GM19025 (cell line): Measurements from ENCODE around the gene HAUS1.

Source experiments
- ATAC-seq: cut with Tn5 transposase; IDR thresholded peaks from one replicate; pipeline ENCODE4 v1.9.1; 2021; ENCODE audit warnings: mild to moderate bottlenecking, low read depth, moderate library complexity; ENCODE audit not compliant: unreplicated experiment

The HAUS1 gene, protein sequence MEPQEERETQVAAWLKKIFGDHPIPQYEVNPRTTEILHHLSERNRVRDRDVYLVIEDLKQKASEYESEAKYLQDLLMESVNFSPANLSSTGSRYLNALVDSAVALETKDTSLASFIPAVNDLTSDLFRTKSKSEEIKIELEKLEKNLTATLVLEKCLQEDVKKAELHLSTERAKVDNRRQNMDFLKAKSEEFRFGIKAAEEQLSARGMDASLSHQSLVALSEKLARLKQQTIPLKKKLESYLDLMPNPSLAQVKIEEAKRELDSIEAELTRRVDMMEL

DNA sequence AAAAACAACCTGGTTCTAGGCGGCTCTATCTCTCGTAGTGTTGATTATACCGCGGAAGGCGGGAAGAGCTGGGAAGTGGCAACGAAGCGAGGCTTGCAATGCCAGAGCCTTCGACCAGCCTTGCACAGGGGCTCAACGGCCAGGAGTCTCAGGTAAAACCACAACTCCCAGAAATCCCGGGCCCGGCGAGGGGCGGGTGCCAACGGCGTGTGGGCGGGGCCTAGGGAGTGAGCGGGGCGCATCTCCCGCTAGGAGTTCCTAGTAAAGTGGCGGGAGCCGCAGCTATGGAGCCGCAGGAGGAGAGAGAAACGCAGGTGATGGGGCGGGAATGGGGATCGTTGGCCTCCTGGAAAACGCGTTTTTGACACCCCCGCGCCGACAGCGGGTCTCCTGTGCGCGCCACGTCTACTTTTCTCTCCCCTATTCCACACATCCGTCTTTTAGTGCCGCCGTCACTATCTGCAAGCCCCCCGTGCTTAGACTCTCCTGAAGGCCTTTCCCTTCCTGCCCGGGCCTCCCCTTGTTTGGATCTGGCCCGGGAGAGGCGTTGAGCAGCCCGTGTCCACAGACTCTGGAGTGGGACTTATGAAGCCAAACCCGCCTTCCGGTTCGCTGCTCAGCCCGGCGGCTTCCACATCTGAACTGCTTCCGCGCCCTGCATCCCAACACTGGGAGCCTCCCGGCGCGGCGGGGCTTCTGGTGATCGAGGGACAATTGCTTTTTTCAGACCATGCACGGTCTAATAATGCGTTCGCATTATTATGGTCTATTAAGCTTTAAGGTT lies at the start of gene HAUS1:
Gene HAUS1 (plus strand): TSS at position 258 of the 784 bp plus-strand sequence. CDS start 27 bp downstream, at position 285.
- peak; percentile 96 for ATAC-seq

DNA sequence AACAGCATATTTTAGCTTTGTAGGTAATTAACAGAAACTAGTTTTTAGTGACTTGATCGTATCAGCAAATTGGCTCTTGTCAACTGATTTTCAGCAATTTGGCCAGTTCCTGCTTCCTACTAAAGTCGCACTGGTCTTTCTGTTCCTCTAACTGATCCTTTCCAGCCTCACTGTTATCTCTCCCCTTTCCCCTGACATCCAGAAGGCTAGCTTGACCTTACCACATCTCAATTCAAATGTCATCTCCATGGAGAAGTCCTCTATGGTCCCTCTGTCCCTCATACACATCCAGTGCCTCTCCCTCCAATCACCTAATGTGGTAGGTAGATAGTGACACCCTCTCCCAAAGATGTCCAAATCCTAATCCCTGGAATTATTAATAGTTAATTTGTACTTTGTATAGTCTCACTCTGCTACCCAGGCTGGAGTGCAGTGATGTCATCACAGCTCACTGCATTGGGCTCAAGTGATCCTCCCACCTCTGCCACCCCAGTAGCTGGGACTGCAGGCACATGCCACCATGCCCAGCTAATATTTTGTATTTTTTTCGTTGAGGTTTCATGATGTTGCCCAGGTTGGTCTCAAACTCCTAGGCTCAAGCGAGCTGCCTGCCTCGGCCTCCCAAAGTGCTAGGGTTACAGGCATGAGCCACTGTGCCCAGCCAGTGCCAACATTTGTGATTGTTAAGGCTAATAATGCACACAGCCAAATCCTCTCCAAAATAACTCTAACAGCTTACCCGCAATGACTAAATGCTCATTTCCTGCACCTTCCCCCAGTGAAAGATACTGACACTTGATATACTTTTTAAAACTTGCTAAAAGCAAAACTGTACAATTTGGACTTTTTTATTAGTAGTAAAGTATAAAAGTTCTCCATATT lies 49.0 kb upstream of the HAUS1 start:
- ATAC-seq = no peak

DNA sequence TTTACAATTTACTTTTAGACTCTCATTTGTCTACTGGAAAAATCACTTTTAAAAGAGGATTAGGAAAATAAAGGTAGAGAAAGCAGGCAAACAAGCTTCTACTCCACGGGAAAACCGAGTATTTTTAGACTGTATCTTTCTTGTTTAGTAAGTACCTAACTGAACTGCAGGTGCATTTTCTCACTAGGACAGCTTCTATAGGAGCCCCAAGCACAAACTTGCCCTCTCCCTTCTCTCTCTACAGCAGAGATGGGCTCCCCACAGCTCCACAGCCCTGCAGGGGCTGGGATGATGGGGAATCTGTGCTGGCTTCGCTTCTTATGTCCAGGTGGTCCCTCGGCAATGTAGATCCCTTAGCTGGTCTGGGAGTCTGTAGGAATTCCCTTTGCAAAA lies 48.4 kb upstream of the HAUS1 start:
- no peak for ATAC-seq

DNA sequence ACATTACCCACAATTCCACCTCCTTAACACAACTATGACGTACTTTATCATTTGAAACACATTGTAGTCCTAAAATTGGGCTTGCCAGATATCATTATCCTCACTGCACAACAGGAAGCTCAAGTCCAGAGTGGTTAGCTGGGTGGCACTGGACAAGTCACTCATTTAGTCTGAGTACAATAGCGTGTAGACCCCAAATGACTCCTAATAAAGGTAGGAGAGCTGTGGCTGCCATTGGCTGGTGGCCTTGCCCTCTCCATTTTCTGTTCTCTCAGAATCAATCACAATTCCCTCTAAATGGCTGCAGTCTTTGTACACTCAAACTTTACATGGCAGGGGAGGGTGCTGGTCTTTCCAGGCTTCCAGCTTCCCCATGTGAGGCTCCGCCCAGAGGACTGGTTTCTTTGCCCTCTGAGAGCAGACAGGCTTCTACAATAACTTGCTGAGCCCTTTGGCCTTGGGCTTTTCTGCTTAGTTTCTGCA lies 43.8 kb upstream of the HAUS1 start:
- no peak for ATAC-seq

DNA sequence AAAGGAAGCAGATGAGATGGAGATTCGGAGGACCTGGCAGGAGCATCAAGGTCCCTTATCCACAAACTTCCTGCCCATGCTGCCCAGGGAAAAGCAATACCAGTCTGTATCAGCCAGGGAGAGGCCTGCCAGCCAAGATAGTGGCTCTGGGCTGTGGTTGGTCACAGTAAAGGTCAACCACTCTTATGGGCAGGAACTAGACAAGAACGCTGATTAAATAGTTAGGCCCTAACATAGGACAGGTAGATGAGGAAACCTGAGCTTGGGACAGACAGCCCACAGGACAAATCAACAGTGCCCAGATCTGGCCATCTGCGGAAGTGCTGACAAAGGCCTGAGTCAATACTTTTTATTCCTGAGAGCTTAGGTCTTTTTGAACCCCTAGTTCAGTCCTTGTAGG lies 42.8 kb upstream of the HAUS1 start:
- no peak for ATAC-seq

DNA sequence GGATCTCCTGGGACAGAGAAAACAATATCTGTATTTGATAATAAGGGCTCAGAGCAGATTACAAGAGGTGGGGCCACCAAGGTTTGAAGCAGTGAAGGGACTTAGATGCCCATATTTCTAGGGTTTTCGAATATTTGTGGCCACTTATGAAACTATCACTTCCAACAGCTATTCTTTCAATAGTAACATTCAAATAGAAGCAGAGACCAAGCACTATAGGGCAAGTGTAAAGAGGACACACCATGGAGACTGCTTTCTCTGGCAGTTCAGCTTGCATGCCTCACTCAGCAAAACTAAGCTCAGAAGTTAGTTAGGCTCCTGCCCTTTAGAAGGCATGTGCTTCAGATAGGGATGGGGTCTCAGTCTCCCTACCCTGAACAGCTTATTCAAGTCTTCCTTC lies 42.4 kb upstream of the HAUS1 start:
- no peak for ATAC-seq

DNA sequence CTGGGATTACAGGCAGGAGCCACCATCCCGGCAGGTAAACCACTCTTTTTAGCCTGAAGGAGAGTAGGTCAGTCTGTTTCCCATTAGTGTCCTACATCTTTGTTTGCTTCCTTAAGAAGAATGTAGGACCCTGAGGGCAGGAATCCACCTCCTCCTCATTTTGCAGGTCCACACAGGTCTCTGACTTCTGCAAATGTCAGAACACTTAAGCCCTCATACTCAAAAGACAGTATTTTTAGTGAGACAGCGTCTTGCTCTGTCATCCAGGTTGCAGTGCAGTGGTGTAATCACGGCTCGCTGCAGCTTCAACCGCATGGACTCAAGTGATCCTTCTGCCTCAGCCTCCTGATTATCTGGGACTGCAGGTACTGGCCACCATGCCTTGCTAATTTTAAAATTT lies 41.4 kb upstream of the HAUS1 start:
- ATAC-seq = no peak

DNA sequence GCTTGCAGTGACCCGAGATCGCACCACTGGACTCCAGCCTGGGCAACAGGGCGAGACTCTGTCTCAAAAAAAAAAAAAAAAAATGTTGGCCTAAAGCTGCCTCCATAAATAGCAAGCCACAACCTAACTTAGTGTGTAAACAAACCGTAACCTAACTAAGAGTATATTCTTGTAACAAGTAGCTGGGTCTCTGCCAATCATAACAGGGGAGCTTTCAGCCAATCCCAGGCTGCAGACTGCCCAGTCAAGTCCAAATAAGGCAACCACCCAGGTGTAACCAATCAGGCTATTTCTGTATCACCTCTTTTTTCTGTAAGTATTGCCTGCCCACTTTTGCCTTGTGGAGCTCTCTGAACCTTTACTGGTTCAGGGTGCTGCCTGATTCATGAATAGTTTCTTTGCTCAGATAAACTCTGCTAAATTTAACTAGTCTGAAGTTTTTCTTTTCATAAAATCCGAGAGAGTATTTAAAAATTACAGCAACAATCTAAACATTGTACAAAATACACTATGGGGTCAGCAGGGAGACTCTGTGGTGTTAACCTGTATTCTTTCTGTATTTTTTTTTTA lies 36.7 kb upstream of the HAUS1 start:
- ATAC-seq = no peak

DNA sequence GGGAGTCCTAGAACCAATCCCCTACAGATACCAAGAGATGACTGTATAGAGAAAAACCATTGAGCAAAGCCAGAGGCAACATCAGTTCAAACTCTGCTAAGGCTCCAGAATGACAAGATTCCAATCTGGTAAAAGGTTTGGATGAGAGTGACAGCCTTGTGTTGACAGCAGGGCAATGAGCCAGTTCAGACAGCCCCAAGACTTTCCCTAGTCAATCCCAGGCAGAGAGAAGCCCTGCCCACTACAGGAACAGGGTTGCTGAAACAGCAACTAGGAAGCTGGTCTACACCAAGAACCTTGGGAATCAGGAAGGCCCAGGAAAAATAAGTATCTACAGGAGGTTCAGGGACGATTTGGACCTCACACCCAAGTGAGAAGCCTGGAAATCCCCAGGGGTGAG lies 35.4 kb upstream of the HAUS1 start:
- no peak for ATAC-seq

DNA sequence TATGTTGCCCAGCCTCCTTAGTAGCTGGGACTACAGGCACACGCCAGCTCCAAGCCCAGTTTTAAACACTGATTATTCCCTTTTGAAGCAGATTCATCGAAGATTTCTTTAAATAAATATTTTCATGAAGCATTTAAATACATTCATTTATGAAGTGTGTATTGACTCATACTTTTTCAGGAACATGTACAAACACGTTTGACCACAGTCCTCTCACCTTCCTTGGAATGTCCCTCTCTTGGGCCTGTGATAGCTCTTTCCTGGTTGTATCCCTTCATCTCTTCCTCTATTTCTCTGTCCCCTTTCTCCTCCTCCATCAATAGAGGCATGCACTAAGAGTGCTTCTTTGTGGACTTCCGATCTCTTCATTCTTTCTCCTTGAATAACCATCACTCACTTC lies 34.7 kb upstream of the HAUS1 start:
- no peak for ATAC-seq

DNA sequence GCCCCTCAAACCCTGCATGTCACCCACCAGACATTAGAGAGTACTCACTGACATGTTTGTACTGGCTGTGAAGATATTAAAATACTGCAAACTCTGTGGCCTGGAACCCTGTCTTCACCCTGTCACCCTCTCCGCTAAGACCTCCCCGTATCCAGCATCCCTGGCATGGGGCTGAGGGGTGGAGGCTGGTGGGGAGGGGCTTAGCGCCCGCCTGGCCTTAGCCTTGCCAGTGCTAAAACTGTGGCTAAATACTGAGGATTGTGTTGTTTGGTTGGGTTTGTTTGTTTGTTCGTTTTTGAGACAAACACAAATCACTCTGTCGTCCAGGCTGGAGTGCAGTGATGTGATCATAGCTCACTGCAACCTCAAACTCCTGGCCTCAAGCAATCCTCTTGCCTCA lies 34.0 kb upstream of the HAUS1 start:
- no peak for ATAC-seq

DNA sequence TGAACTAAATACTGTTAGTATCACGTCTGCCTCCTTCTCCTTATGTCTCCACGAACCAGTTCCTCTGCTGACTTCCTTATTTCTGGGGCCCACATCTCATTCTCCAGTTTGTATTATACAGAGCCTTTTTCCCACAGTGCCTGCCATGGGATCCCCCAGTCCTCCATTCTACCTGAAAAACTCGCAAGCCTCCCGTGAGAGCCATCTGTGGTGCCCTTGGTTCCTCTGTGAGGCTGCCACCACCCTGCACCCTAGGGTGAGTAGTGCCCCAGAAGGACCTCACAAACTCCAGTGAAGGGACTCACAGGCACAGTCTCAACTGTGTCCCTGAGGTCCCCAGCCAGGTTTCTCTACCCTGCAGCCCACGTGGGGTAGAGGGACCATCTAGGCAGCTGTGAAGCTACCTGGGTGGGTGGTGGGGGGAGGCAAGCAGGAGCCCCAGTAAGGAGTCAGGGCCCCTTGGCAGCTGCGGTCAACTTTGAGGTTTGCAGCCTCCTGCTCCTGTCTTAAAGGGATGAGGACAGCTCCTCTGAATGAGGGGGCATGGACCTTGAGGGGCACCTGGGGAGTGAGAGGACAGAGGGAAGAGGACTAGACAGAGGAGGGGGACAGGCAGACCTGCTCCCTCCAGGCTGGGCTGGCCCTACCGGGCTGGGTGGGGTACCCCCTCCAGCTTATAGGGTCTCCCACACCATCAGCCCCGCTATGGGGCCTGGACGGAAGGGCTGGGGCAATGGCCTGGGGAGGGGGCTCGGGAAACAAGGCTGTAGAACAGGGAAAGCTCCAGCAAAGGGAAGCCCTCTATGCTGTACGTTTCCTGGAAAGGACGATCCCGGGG lies 33.2 kb upstream of the HAUS1 start:
- ATAC-seq = no peak

DNA sequence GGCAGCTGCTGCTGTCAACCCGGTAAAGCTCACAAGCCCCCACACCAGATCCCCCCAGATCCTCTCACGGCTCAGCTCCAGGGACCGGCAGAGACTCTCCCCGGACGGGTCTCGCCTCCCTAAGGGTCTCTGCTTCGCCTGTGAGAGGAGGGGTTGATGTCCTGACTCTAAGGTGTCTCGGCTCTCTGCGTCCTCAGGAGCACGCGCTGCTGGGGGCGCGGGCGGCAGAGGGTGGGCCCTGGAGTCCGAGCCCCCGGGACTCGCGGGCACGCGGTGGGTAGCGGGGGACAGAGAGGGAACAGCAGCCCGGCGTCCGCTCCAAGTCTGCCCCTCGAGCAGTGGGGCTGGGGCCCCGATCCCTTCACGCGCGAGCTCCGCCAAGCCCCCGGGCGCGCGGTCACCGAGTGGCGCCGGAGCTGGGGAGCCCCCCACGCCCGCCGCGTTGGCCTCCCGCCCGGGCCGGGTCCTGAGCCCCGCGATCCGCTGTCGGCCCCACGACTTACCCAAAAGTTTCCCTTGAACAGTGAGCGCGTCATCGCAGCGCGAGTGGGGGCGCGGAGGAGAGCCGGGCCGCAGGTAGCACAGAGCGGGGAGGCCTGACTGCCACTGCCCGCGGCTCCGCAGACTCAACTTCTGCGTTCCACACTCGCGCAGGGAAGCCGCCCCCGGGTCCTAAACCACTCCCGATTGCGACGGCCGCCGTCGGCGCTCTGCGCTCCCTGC lies 32.4 kb upstream of the HAUS1 start, which contains the start of gene PSTPIP2:
Gene PSTPIP2 (minus strand): TSS at position 608 of the 723 bp plus-strand sequence. CDS start 72 bp downstream, at position 536.
- peak; percentile 59 for ATAC-seq

DNA sequence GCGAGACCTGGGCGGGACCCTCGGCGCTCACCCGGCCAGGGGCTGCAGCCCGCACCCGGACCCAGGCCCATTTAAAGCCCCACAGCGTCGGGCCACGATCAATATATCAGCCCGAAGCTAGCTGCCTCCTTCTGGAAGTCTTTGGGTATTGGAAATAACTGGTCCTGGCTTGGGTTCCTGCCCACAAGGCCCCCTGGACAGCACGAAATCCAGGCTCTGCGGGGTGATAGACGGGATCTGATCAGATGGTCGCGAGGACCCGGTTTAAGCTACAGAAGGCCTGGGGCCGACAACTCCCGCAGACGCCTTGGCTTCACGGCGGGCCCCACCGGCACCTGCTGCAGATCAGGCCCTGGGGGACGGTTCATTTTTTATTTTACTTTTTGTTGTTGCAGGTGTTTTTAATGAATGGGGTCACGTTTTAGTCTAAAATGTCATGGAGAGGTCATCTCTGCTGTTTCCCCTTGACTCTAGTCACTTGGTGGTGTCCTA lies 31.8 kb upstream of the HAUS1 start:
- no peak for ATAC-seq

DNA sequence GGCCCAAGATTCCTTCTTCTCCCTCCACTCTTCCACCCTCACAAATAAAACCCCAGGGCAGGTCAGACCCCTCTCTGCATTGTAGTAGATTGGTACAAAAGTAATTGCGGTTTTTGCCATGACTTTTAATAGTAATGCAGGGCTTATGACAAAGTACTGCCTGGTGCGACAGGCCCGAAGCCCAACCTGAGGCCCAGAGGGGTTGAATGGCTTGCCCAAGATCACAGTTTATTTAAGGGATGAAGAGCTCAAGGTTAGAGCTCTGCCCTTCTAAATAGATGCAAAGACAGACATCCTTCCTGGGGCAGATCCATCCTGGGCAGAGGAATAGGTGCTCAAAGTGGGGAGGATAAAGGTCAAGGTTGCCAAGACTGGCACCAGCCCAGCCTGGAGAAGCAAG lies 31.2 kb upstream of the HAUS1 start:
- no peak for ATAC-seq

DNA sequence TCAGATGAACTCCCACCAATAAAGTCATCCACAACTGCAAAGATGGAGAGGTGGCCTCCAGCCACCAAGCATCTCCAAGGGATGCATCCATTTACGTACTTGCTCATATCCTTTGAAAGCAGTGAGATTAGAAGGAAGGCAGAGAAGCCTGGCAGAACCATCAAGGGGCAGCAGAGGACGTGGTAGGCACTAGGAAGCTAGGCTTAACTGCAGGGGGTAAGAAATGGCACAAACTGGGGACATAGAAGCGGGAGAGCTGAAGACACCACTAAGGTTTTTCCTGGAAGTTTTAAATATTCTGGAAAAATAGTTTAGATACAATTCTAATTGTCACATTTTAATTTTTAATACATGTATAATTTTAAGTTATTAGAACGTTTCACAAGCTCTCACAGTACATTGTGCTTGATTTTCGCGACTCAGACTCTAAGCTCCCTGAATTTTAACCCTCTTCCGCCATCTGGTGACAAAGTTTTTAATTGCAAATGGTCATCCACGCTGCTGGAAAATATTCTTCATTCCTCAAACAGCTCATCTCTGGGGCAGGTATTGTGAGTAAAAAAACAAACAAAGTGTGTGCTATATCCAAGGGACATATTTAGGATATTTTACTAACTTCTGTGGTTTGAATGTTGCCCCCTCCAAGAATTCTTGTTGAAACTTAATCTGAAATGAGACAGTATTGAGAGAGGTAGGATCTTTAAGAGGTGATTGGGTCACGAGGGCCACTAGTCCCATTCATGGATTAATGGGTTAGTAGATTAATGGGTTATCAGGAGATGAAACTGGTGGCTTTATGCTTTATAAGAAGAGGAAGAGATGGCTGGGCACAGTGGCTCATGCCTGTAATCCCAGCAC lies 30.5 kb upstream of the HAUS1 start:
- no peak for ATAC-seq

DNA sequence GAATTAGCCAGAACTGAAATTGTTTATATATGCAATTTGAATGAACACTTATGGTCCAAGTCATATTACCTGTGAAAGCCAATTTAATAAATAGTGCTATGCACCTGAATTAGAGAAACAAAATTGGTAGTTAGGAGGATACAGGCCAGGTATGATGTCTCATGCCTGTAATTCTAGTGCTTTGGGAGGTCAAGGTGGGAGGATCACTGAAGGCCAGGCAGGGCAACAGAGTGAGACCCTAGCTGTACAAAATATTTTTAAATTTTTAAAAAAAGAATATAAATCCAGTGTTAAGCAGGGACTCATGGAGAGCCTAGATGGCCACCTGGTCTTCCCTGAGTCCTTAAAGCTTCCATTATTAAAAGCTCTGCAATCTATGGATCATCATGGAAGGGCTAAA lies 24.8 kb upstream of the HAUS1 start:
- no peak for ATAC-seq

DNA sequence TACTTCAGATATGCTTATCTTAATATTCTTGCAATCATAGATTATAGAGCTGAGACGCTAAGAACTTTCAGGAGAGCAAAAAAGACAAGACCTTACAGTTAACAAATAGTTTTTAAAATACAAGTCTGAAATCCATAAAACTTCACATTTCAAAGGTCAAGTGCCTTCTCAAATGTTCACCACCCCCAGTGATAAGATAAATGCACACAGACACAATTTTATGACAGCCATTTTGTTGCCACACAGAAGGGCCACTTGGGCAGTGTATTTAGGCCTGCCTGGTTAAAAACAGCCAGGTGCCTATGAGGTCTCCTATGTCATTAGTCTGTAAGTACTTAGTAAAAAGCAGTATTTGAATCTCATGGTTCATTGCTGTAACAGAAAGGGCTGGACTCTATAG lies 24.0 kb upstream of the HAUS1 start:
- ATAC-seq = no peak
